ENCODE data around the gene CALML5. TPM values are rescaled to one million over a fixed set of nuclear protein-coding genes. Genes with fewer than 3 reads are reported as not detected.

Gene CALML5
- total and polyA plus RNA-seq, 9 of the 15 experiments (the other 6 are each of a cell fraction or from before 2014, with no cell fraction given): not detected

DNA sequence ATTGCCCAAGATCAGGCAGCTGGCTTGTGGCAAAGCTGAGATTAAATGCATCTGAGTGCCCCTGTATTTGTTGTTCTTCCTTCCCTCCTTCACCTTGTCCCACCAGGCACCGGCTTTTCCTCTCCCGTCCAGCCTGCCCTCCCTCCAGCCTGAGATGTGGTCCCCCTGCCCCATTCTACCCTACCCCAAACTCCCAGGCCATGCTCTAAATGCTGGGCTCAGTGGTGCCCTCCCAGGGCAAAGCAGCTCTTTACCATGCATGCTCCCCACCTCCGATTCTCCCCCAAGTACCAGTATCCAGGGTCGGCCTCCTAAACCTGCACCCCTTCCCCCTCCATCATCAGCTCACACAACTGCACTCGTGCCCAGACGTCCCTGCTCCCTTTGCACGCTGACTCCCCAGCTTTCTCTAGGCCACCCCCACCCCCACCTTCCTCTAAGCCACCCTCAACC, 36.5 kb downstream of the CALML5 start (continued):
- TF ChIP-seq RREB1 (CRISPR knock-in tag; IDR thresholded peaks at IDR 0.05): 0 out of 2 replicates have a peak, but pooled peaks have one; percentile 17
- no peak for TF ChIP-seq RNF219 (CRISPR knock-in tag; IDR thresholded peaks at IDR 0.05)
- no peak for TF ChIP-seq SMAD4 (CRISPR knock-in tag; conservative IDR thresholded peaks at IDR 0.05)
- 0 out of 2 replicates have a peak, but pooled peaks have one; percentile 42 for TF ChIP-seq ZNF830 (CRISPR knock-in tag; IDR thresholded peaks at IDR 0.05)
- TF ChIP-seq STAT5B (CRISPR knock-in tag; IDR thresholded peaks at IDR 0.05): no peak
- no peak for TF ChIP-seq KDM4B (IDR thresholded peaks at IDR 0.05; ENCODE audit: borderline replicate concordance in 2 of 2, low read depth in 1 of 2)
- TF ChIP-seq NRF1 (conservative IDR thresholded peaks at IDR 0.05 in 1 of 2, IDR thresholded peaks at IDR 0.05 in 1 of 2): no peak
- no peak for TF ChIP-seq ZBTB9 (CRISPR knock-in tag; IDR thresholded peaks at IDR 0.05)
- no peak for TF ChIP-seq PHTF2 (CRISPR knock-in tag; IDR thresholded peaks at IDR 0.05)
- TF ChIP-seq, protein P1, sequence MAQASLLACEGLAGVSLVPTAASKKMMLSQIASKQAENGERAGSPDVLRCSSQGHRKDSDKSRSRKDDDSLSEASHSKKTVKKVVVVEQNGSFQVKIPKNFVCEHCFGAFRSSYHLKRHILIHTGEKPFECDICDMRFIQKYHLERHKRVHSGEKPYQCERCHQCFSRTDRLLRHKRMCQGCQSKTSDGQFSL (CRISPR knock-in tag; IDR thresholded peaks at IDR 0.05): 0 out of 2 replicates have a peak, but pooled peaks have one; percentile 54
- TF ChIP-seq, protein P1 (tag; IDR thresholded peaks at IDR 0.05): no peak
- TF ChIP-seq MYBL2 (IDR thresholded peaks at IDR 0.05; ENCODE audit: low read depth): no peak
- TF ChIP-seq MYBL2 (CRISPR knock-in tag; IDR thresholded peaks at IDR 0.05; ENCODE audit: borderline replicate concordance): no peak
- no peak for TF ChIP-seq GTF2A2 (tag; IDR thresholded peaks at IDR 0.05)
